Activated naive CD4-positive, alpha-beta T cell treated with anti-CD3 and anti-CD28 coated beads, Interleukin-2, amount 50 U/mL, for 72 hours (primary cell): ENCODE data around the gene SFSWAP. TPM values are rescaled to one million over a fixed set of nuclear protein-coding genes. Genes with fewer than 3 reads are reported as not detected.
"Not testable (repeated sequence)": the region's sequence is repeated elsewhere in the genome, so short reads cannot be mapped to it uniquely, and the experiment has no call there.

ENCODE experiments used
- ATAC-seq, 2 donors: fragments of 150-1000 bp; cut with Tn5 transposase; 2 replicates each; pipeline ENCODE4 v1.10.0; 2021; ENCODE audit warnings: mild to moderate bottlenecking in 2 of 2, moderate library complexity in 2 of 2
- DNase-seq, 2 donors: peaks; one replicate each; pipeline ENCODE4 v3.0.0; 2021 to 2022; ENCODE audit warnings: low spot score in 2 of 2
- H3K27ac Mint-ChIP-seq, 2 donors: one replicate each; pipeline ENCODE4 v1.8.0; 2022; ENCODE audit warnings: mild to moderate bottlenecking in 2 of 2, mixed read lengths in 2 of 2
- H3K36me3 Mint-ChIP-seq, 2 donors: one replicate each; pipeline ENCODE4 v1.8.0; 2022; ENCODE audit warnings: mixed read lengths in 2 of 2
- H3K9me3 Mint-ChIP-seq, 2 donors: one replicate each; pipeline ENCODE4 v1.8.0; 2022; ENCODE audit warnings: mixed read lengths in 2 of 2
- total RNA-seq, 2 donors: library from RNA; stranded (reverse); gene quantifications; one replicate each; pipeline ENCODE4 v1.2.3, GENCODE V29; 2022

The SFSWAP gene
- total RNA-seq, 2 donors from 2014 or later, result 54.9 to 64.0 TPM

DNA sequence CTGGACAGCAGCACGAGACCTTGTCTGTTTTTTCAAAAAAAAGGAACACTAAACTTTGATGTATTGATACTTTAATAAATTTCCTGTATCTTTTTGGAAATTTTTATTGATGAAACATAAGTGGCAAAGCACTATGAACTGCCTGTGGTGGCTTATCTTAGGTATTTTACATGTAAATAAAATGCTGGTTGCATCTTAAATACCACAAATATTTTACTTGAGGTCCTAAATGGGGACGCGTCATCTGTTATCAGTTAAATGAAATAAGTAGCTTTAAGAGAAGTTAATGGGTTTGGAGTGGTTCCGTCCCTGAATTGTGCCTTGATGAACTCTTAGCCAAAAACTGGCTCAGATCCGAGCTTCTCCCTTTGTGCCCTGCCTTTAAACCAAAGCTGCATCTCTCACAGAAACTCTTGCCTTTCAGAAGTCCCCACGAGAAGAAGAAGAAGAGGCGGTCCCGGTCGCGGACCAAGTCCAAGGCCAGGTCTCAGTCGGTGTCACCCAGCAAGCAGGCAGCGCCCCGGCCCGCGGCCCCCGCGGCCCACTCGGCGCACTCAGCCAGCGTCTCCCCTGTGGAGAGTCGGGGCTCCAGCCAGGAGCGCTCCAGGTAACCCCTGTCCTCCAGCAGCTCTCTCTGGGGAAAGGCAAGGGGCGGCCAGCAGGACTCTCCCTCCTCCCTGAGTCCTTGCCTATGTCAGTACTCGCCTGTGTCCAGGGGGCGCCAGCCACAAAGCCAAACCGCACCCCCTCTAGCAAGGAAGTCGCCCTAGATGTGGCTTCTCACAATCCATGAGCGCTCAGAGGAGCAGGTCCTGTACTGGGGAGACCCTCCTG is 86.1 kb downstream of the SFSWAP start:
- Mint-ChIP-seq H3K9me3 (no peaks in the 10 kb centered on the region), H3K27ac (no peak overlapping the region)
- no peak for ATAC-seq

DNA sequence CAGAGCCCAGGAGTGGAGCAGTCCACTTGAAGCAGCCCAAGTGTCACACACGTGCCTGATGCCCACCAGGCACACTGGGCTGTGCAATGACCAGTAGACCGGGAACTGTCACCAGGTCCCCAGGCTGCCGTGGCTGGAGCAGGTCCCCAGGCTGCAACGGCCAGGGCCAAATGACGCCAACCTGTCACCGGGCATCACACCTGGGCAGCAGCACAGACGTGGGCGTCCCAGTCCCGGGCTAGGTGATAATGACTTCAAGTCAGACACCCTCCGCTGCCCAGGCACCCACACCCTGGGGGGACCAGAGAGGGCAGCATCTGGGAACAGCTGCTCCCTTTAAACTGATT is 86.7 kb downstream of the SFSWAP start:
- Mint-ChIP-seq H3K36me3 (peaks cover 6 to 20% of the 10 kb centered on the region in 2 donors), H3K9me3 (no peaks in the 10 kb centered on the region), H3K27ac (no peak overlapping the region)
- DNase-seq (no peak), ATAC-seq (no peak)

More for the DNA sequence above, 86.1 kb downstream of the SFSWAP start:
- DNase-seq, result no peak
- peaks cover 6 to 19% of the 10 kb centered on the region in 2 donors for H3K36me3 Mint-ChIP-seq

DNA sequence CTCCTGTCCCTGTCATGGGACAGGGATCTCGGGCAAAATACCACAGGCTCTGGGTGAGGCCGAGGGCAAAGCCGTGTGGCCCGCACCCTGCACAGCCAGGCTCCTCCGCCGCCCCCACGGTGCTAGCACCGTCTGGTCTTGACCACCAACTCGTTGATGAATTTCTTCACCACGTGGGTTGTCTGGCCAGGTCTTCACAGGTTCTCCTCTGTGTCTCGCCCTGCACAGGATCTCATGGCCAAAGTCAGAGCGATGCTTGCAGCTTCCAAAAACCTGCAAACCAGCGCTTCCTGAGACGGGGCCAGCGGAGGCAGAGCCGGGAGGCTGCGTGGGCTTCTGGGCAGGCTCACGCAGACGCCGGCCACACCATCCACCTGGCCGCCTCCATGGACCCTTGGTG is 88.3 kb downstream of the SFSWAP start:
- H3K36me3 Mint-ChIP-seq, result peaks cover 6 to 20% of the 10 kb centered on the region in 2 donors

DNA sequence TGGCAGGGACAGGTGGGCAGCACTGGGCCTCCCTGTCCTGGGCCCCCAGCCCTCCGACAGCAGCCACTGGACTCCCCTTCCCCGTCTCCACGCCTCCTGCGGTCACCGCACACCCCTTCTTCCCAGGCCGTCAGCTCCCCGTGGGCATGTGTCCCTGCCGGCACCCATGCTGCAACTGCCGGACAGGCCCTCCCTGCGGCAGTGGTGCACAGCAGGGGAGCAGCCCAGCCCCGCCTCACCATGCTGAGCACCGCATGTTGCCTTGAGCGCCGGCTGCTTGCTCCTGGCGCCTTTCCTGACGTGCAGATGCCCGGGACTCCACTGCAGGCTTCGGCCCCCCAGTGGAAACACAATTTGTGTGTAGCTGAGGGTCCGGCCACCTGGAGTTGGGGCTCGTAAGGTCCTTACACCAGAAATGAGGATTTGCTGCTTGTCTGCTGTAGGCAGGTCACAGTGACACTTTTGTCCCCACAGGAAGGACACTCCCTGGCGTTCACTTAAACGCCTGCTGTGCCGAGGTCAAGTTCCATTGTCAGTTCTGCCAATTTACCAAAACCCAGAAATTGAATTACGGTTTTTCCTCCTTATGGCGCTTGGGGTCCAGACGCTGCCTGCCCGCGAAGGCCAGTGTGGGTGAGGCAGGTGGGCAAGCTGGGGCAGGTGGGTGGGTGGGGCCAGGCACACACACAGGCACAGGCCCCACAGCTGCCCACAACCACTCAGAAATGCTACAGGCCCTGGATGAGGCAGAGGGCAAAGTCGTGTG is 89.1 kb downstream of the SFSWAP start:
- ATAC-seq (no peak), DNase-seq (no peak)
- Mint-ChIP-seq H3K9me3 (no peaks in the 10 kb centered on the region), H3K27ac (peak overlapping the region in 1 of 2 donors; percentile 16), H3K36me3 (peaks cover 6 to 20% of the 10 kb centered on the region in 2 donors)

More for the DNA sequence above, 88.3 kb downstream of the SFSWAP start:
- no peaks in the 10 kb centered on the region for H3K9me3 Mint-ChIP-seq
- peak overlapping the region in 1 of 2 donors; percentile 60 for H3K27ac Mint-ChIP-seq
- no peak for ATAC-seq
- DNase-seq, result no peak

DNA sequence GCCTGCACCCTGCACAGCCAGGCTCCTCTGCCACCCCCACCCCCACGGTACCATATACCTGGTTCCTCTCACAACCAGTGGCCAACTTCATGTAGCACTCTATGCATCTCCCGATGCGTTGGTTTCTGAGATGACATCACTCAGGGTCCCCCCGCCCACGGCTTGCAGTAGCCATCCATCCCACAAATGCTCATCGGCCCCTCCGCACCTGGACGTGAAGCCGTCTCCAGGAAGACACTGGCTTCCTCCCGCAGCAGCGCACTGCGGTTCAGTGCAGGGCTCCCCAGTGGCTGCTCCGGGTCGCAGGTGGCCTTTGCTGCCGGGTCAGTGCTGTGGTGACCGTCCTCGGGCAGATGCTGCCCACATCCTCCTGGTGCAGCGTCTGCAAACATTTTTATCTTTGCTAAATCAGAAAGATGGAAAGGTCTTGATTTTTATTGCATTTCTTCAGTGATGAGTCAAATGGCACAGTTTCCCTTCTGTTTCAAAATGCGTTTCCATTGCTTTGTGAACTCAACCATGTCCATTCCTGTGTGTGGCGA is 89.8 kb downstream of the SFSWAP start:
- Mint-ChIP-seq H3K9me3 (no peaks in the 10 kb centered on the region), H3K36me3 (peaks cover 6 to 20% of the 10 kb centered on the region in 2 donors), H3K27ac (peak overlapping the region in 1 of 2 donors; percentile 16)
- DNase-seq, result no peak
- peak in 1 of 2 donors; percentile 45 for ATAC-seq

DNA sequence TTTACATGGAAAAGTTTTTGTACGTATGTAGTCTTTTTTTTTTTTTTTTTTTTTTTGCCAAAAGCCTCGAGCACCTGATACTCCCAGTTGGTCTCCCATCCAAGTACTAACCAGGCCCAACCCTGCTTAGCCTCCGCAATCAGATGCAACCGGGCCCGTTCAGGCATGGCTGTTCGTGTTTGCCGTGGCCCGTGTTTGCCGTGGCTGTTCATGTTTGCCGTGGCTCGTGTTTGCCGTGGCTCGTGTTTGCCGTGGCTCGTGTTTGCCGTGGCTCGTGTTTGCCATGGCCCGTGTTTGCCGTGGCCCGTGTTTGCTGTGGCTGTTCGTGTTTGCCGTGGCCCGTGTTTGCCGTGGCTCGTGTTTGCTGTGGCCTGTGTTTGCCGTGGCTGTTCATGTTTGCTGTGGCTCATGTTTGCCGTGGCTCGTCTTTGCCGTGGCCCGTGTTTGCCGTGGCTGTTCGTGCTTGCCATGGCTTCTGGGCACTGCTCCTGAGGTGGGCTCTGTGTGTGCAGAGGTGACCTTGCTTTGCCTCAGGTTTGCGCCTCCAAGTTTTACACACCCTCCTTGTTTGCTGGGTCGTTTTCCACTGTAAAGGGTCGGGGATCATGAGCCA is 90.5 kb downstream of the SFSWAP start:
- ATAC-seq, result no peak
- H3K9me3 Mint-ChIP-seq, result no peaks in the 10 kb centered on the region
- H3K27ac Mint-ChIP-seq, result no peak overlapping the region
- H3K36me3 Mint-ChIP-seq, result peaks cover 6 to 20% of the 10 kb centered on the region in 2 donors
- no peak for DNase-seq

DNA sequence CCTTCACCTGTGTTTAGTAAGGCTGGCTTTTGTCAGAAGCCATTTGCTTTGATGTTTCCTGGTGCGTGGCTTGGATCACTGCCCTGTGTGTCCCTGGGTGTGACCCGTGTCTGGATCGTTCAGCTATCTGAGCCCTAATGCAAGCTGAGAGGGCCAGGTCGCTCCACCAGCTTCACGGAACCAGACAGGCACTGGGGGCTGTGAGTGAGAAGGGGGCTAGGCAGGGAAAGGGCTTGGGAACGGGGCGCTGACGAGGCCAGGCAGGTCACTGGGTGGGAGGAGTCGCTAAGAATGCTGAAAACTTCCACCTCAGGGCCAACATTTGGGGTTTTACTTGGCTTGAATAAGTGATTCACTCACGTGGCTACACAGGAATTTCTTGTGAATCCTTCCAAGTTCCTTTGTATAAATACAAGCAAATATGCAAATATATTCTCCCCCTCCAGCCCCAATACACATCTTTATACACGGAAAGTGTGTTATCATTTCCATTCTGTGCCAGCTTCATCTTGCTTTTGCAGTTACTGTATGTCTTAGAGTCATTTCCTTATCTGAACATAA is 93.2 kb downstream of the SFSWAP start:
- no peak for DNase-seq
- H3K27ac Mint-ChIP-seq, result peak overlapping the region in 1 of 2 donors; percentile 48
- peaks cover 4 to 18% of the 10 kb centered on the region in 2 donors for H3K36me3 Mint-ChIP-seq
- ATAC-seq, result no peak
- no peaks in the 10 kb centered on the region for H3K9me3 Mint-ChIP-seq

DNA sequence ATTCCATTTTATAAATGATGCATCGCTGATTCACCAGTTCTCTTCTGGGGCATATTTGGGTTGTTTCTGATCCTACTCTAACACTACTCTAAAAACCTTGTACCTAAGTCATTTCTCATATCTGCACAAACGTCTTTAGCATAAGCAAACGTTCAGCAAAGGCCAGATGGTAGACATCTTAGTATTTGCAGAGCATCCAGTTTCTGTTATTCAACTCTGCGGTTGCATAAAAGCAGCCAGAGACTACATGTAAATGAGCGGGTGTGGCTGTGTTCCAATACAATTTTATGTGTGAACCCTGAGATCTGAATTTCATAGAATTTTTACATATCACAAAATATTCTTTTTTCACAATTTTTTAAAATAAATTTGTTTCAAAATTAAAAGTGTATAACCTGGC is 94.5 kb downstream of the SFSWAP start:
- DNase-seq (no peak), ATAC-seq (no peak)
- no peak overlapping the region for H3K27ac Mint-ChIP-seq
- no peaks in the 10 kb centered on the region for H3K9me3 Mint-ChIP-seq
- peaks cover 0 to 14% of the 10 kb centered on the region in 2 donors for H3K36me3 Mint-ChIP-seq

DNA sequence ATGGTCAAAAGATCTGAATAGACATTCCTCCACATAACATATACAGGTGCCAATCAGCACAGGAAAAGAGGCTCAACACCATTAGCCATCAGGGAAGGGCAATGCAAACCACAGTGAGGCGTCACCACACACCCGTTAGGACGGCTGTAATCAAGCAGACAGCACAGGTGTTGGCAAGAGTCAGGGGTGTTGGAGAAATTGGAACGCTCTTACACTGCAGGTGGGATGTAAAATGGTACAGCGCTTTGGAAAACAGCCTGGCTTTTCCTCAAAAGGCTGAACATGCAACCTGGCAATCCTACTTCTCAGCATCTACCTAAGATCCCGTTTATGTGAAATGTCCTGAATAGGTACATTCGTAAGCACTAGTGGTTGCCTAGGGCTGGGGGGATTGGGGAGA is 95.8 kb downstream of the SFSWAP start:
- H3K27ac Mint-ChIP-seq, result no peak overlapping the region
- H3K9me3 Mint-ChIP-seq, result peaks cover under 1 to 1% of the 10 kb centered on the region in 2 donors
- H3K36me3 Mint-ChIP-seq, result peaks cover 2 to 6% of the 10 kb centered on the region in 2 donors
- ATAC-seq, result no peak
- DNase-seq, result no peak

DNA sequence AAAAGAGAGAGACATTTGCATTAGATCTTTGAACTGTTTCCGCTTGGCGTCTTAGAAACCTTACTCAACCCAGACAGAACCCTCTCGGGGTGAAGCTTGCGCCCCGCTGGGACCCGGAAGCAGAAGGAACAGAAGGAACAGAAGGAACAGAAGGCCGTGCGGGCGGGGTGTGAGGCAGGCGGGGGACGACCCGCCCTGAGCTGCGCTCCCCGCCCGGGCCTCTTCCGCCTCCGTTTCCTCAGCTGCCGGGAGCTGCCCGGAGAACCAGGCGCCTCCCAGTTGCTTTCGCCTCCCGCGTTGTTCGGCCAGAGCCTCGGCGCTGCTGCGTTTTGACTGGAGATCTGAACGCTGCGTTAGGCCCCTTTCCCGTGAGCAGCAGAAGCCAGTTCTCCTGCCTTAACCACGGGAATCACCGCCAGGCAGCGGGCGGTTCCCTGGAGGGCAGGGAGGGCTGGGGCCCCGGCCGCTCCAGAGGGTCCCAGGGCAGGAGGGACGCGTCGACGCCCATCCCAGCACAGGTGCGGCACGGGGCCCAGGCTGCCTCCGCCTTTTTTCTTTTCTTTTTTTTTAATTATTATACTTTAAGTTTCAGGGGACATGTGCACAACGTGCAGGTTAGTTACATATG is 98.0 kb downstream of the SFSWAP start:
- H3K27ac Mint-ChIP-seq, result peak overlapping the region in 1 of 2 donors; percentile 84
- DNase-seq, result no peak
- peak; percentile 75 to 99 for ATAC-seq
- H3K36me3 Mint-ChIP-seq, result peaks cover 16 to 22% of the 10 kb centered on the region in 2 donors
- peaks cover 13 to 14% of the 10 kb centered on the region in 2 donors for H3K9me3 Mint-ChIP-seq

DNA sequence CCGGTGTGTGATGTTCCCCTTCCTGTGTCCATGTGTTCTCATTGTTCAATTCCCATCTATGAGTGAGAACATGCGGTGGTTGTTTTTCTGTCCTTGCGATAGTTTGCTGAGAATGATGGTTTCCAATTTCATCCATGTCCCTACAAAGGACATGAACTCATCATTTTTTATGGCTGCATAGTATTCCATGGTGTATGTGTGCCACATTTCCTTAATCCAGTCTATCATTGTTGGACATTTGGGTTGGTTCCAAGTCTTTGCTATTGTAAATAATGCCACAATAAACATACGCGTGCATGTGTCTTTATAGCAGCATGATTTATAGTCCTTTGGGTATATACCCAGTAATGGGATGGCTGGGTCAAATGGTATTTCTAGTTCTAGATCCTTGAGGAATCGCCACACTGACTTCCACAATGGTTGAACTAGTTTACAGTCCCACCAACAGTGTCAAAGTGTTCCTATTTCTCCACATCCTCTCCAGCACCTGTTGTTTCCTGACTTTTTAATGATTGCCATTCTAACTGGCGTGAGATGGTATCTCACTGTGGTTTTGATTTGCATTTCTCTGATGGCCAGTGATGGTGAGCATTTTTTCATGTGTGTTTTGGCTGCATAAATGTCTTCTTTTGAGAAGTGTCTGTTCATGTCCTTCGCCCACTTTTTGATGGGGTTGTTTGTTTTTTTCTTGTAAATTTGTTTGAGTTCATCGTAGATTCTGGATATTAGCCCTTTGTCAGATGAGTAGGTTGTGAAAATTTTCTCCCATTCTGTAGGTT is 98.8 kb downstream of the SFSWAP start:
- Mint-ChIP-seq H3K27ac (peak overlapping the region in 1 of 2 donors; percentile 84), H3K36me3 (peaks cover 17 to 26% of the 10 kb centered on the region in 2 donors), H3K9me3 (peaks cover 13 to 18% of the 10 kb centered on the region in 2 donors)
- not testable (repeated sequence) for DNase-seq, ATAC-seq

DNA sequence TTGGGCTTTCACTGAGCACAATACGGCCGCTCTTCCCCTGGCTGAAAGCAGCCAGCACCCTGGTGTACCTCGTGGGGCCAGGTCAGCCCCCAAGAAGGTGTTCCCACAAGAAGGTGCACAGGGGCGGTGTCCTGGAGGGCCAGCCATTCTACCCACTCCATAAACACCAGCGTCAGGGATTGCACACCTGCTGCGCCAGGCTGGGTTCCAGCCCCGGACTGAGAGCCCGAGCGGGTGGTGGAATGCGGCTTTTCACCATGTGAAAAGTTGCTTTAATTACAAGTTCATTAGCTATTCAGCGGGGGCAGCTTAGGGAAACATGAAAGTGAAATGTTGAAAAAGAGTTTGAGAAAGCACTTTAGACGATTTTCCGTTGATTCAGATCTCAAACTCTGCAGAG is 99.8 kb downstream of the SFSWAP start:
- ATAC-seq (no peak), DNase-seq (no peak)
- Mint-ChIP-seq H3K36me3 (peaks cover 17 to 26% of the 10 kb centered on the region in 2 donors), H3K27ac (peak overlapping the region in 1 of 2 donors; percentile 60), H3K9me3 (peaks cover 13 to 18% of the 10 kb centered on the region in 2 donors)

DNA sequence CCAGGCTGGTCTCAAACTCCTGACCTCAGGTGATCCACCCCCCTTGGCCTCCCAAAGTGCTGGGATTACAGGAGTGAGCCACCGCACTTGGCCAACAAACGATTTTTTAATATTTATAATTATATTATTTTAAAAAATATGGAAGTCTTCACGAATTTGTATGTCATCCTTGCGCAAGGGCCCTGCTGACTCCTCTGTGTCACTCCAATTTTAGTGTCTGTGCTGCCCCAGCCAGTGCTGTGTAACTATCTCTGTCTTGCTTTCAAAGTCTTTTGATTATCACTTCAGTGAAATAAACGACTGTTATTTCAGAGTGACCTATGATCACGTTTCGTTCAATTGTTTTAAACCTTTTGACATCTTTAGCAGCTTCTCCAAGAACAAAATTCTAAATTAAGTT is 104.2 kb downstream of the SFSWAP start:
- Mint-ChIP-seq H3K9me3 (peaks cover 13 to 18% of the 10 kb centered on the region in 2 donors), H3K36me3 (peaks cover 17 to 26% of the 10 kb centered on the region in 2 donors), H3K27ac (no peak overlapping the region)
- no peak for ATAC-seq
- no peak for DNase-seq

DNA sequence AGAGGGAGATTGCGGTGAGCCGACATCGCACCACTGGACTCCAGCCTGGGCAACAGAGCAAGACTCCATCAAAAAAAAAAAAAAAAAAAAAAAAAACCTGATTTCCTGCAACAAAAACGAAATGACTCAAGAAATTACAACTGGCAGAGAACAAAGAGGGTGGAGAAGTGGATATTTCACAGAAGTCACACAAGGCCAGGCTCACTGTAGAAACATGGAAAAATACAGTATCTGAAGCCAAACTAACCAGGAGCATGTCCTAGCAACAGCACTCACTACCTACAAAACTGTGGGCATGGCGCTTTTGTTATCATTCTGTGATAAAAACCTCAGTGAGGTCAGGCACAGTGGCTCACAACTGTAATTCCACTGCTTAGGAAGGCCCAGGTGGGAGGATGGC is 105.6 kb downstream of the SFSWAP start:
- H3K27ac Mint-ChIP-seq, result no peak overlapping the region

DNA sequence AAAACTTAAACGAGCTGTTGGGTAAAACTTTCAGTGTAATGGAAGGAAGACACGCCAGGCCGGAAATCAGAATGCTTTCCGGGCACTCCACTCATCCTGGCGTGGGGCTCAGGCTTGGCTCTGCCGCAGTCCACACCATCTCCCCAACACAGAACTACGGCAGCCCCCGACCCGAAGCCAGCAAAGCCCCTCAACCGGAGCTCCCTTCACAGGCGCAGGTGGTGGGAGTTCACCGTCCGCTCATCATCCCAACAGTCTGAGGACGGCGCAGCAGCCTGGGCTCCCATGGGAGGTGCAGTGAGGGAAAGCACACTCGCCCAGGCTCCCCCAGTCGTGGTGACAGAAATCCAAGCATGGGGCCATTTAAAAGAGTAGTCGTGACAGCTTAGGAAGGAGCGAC is 106.4 kb downstream of the SFSWAP start:
- peaks cover 9 to 19% of the 10 kb centered on the region in 2 donors for H3K36me3 Mint-ChIP-seq
- DNase-seq, result no peak
- ATAC-seq, result no peak
- no peak overlapping the region for H3K27ac Mint-ChIP-seq
- peaks cover 6 to 11% of the 10 kb centered on the region in 2 donors for H3K9me3 Mint-ChIP-seq

More for the DNA sequence above, 105.6 kb downstream of the SFSWAP start:
- DNase-seq (no peak), ATAC-seq (no peak)
- Mint-ChIP-seq H3K9me3 (peaks cover 13 to 18% of the 10 kb centered on the region in 2 donors), H3K36me3 (peaks cover 17 to 26% of the 10 kb centered on the region in 2 donors)
